Panc1 (cell line): ENCODE data around the gene WDR70.
"Not testable (repeated sequence)": the region's sequence is repeated elsewhere in the genome, so short reads cannot be mapped to it uniquely, and the experiment has no call there.

Experiments
- CTCF ChIP-seq: fragments of 450-650 bp; IDR thresholded peaks from 2 replicates; pipeline ENCODE4 v1.5.1; 2017; ENCODE audit warnings: mild to moderate bottlenecking
- POLR2AphosphoS5 ChIP-seq: IDR thresholded peaks from 2 replicates; pipeline ENCODE4 v1.6.1; 2012; ENCODE audit warnings: mild to moderate bottlenecking, low read depth, low read length, moderate library complexity
- SIN3A ChIP-seq: IDR thresholded peaks from 2 replicates; pipeline ENCODE4 v1.6.1; 2012; ENCODE audit warnings: low read depth, mild to moderate bottlenecking, low read length, moderate library complexity, borderline replicate concordance; ENCODE audit not compliant: insufficient read depth
- TCF7L2 ChIP-seq: IDR thresholded peaks from 2 replicates; pipeline ENCODE4 v1.6.1; 2011; ENCODE audit warnings: mild to moderate bottlenecking, low read depth, low read length, inconsistent platforms

GRCh38 chr5:37694333-37694732, 315.2 kb downstream of the WDR70 start:
- TF ChIP-seq POLR2AphosphoS5, CTCF, SIN3A, TCF7L2: not testable (repeated sequence)
